ENCODE results near the gene TRIM28. TPM values are rescaled to one million over a fixed set of nuclear protein-coding genes. Genes with fewer than 3 reads are reported as not detected.
A peak's percentile ranks its signal among the peaks of the same experiment; 100 is the strongest.

TRIM28 gene
- total and polyA plus RNA-seq, 8 donors: 95.5 to 923 (median 206) TPM

- Histone ChIP-seq H3K4me1 (peaks cover 18 to 35% (median 29%) of the 10 kb centered on the region in 4 donors), H3K4me3 (no peak overlapping the region), H3K36me3 (peaks cover 5 to 54% (median 44%) of the 10 kb centered on the region in 4 donors), H3K9me3 (no peaks in the 10 kb centered on the region), H3K27me3 (no peaks in the 10 kb centered on the region), H3K27ac (no peak overlapping the region)
- intact Hi-C loops (cut with DNase I; ENCODE audit: low total_unique reads): no loop called here
- TF ChIP-seq POLR2AphosphoS5 (IDR thresholded peaks at IDR 0.05) (no peak), EP300 (IDR thresholded peaks at IDR 0.05) (no peak), POLR2A (IDR thresholded peaks at IDR 0.05) (no peak), CTCF (IDR thresholded peaks at IDR 0.05) (no peak)
- no peak for DNase-seq
- WGBS, 5 donors: 88 to 94% (median 94%) methylated on average over 10 to 25 of the region's 25 CpGs
These were observed 27.1 kb downstream of the TRIM28 start for GRCh38 chr19:58570770-58571574.

GRCh38 chr19:58571575-58571947 lies 27.7 kb downstream of the TRIM28 start:
- intact Hi-C loops (cut with DNase I; ENCODE audit: low total_unique reads): no loop called here
- no peak overlapping the region for H3K4me3 ChIP-seq
- no peaks in the 10 kb centered on the region for H3K27me3 ChIP-seq
- H3K27ac ChIP-seq: peak overlapping the region in 1 of 5 donors; percentile 99
- WGBS, 5 donors: 88 to 96% (median 95%) methylated on average over 8 of the region's 8 CpGs
- no peak for DNase-seq
- peaks cover 5 to 48% (median 38%) of the 10 kb centered on the region in 4 donors for H3K36me3 ChIP-seq
- peaks cover 18 to 41% (median 35%) of the 10 kb centered on the region in 4 donors for H3K4me1 ChIP-seq
- H3K9me3 ChIP-seq: no peaks in the 10 kb centered on the region
- TF ChIP-seq CTCF (IDR thresholded peaks at IDR 0.05) (no peak), EP300 (IDR thresholded peaks at IDR 0.05) (no peak), POLR2AphosphoS5 (IDR thresholded peaks at IDR 0.05) (no peak), POLR2A (IDR thresholded peaks at IDR 0.05) (no peak)

GRCh38 chr19:58572026-58572817 lies 28.4 kb downstream of the TRIM28 start:
- Histone ChIP-seq H3K4me3 (peak overlapping the region; percentile 54 to 76 (median 66)), H3K27ac (peak overlapping the region; percentile 97 to 99 (median 98)), H3K27me3 (no peaks in the 10 kb centered on the region), H3K4me1 (peaks cover 18 to 48% (median 38%) of the 10 kb centered on the region in 4 donors), H3K36me3 (peaks cover 5 to 42% (median 32%) of the 10 kb centered on the region in 4 donors), H3K9me3 (no peaks in the 10 kb centered on the region)
- intact Hi-C loops (cut with DNase I; ENCODE audit: low total_unique reads): no loop called here
- peak in 2 of 3 donors; percentile 63 to 67 for TF ChIP-seq POLR2AphosphoS5 (IDR thresholded peaks at IDR 0.05)
- TF ChIP-seq POLR2A (IDR thresholded peaks at IDR 0.05): no peak
- WGBS, 5 donors: 40 to 52% (median 44%) methylated on average over 20 to 24 of the region's 24 CpGs
- DNase-seq: no peak

- H3K36me3 ChIP-seq: peaks cover 5 to 39% (median 27%) of the 10 kb centered on the region in 4 donors
- WGBS, 5 donors: 0 to 1% (median 0%) methylated on average over 51 to 75 of the region's 75 CpGs
- DNase-seq: peak; percentile 100
- peak within 1 kb of the TSS; percentile 97 to 99 (median 98) for H3K27ac ChIP-seq
- H3K27me3 ChIP-seq: no peaks in the 10 kb centered on the region
- intact Hi-C loops (cut with DNase I; ENCODE audit: low total_unique reads): no loop called here
- no peaks in the 10 kb centered on the region for H3K9me3 ChIP-seq
- H3K4me1 ChIP-seq: peaks cover 18 to 56% (median 41%) of the 10 kb centered on the region in 4 donors
- peak within 1 kb of the TSS; percentile 54 to 76 (median 66) for H3K4me3 ChIP-seq
- TF ChIP-seq CTCF (IDR thresholded peaks at IDR 0.05) (peak in 2 of 7 experiments; percentile 32 to 48), POLR2A (IDR thresholded peaks at IDR 0.05) (no peak), POLR2AphosphoS5 (IDR thresholded peaks at IDR 0.05) (peak; percentile 56 to 88 (median 88)), EP300 (IDR thresholded peaks at IDR 0.05) (no peak)
These were observed 29.2 kb downstream of the TRIM28 start, which contains the start of gene MZF1 for GRCh38 chr19:58572818-58573657. Gene MZF1 (minus strand): TSS chr19:58573335. CDS start chr19:58571389, 1,946 bp downstream.

Data from stomach (tissue), 9 donors.